ENCODE data around the gene CLHC1. TPM values are rescaled to one million over a fixed set of nuclear protein-coding genes. Genes with fewer than 3 reads are reported as not detected.

CLHC1 gene
- polyA plus RNA-seq, 3 donors: 2.4 to 5.0 TPM; not detected in 1

DNA sequence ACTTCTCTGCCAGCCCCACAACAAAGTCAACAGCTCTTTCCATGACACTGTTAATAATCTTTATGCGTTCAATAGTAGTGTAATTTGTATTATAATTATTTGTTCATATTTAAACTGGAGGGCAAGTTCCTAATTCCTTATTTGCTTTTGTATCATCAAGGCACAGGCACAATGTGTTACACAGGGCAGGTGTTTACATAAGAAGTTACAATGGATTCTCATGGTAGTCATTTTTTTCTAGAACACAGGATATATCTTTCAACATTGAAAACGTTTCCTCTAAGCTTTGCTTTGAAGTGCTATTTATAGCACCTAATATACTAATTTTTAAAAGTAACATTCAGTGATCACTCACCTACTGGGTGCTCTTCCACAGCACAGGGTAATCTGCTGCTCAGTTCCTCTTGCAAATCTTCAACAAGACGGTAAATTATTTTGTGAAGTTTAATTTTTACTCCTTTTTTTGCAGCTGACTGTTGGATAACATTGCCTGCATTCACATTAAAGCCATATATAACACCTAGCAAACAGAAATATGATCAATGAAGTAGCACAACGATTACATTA, 7.6 kb upstream of the CLHC1 start:
- H3K27ac Mint-ChIP-seq: no peak overlapping the region
- no peaks in the 10 kb centered on the region for H3K27me3 Mint-ChIP-seq (ENCODE audit: low read depth in 3 of 3)
- H3K79me2 ChIP-seq (ENCODE audit: insufficient read depth, low read length): no peaks in the 10 kb centered on the region
- WGBS (ENCODE audit: insufficient coverage): no CpG with 5 or more reads among the region's 4 CpGs
- no peaks in the 10 kb centered on the region for H3K9me3 ChIP-seq (replicated peaks in 1 of 2; ENCODE audit: control insufficient read depth in 1 of 2, insufficient read depth in 1 of 2, low read length in 2 of 2)
- TF ChIP-seq, protein P1, sequence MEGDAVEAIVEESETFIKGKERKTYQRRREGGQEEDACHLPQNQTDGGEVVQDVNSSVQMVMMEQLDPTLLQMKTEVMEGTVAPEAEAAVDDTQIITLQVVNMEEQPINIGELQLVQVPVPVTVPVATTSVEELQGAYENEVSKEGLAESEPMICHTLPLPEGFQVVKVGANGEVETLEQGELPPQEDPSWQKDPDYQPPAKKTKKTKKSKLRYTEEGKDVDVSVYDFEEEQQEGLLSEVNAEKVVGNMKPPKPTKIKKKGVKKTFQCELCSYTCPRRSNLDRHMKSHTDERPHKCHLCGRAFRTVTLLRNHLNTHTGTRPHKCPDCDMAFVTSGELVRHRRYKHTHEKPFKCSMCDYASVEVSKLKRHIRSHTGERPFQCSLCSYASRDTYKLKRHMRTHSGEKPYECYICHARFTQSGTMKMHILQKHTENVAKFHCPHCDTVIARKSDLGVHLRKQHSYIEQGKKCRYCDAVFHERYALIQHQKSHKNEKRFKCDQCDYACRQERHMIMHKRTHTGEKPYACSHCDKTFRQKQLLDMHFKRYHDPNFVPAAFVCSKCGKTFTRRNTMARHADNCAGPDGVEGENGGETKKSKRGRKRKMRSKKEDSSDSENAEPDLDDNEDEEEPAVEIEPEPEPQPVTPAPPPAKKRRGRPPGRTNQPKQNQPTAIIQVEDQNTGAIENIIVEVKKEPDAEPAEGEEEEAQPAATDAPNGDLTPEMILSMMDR (IDR thresholded peaks at IDR 0.05): no peak
- H3K27me3 ChIP-seq (ENCODE audit: control insufficient read depth in 2 of 2, insufficient read depth in 2 of 2, low read length in 2 of 2): no peaks in the 10 kb centered on the region
- no peak overlapping the region for H3K4me3 ChIP-seq (replicated peaks in 1 of 3; ENCODE audit: low read depth in 2 of 3, low read length in 3 of 3)
- H3K36me3 ChIP-seq (replicated peaks in 1 of 2; ENCODE audit: control insufficient read depth in 1 of 2, insufficient read depth in 2 of 2, low read length in 2 of 2): peaks cover 60 to 86% of the 10 kb centered on the region in 2 donors
- no peak overlapping the region for H3K4me3 Mint-ChIP-seq
- H3K4me1 Mint-ChIP-seq: no peaks in the 10 kb centered on the region
- no peaks in the 10 kb centered on the region for H3K9me3 Mint-ChIP-seq
- no peak overlapping the region for H3K4me2 ChIP-seq (replicated peaks; ENCODE audit: extremely low read depth, low read length, poor library complexity, severe bottlenecking)
- no peak overlapping the region for H3K9ac ChIP-seq (ENCODE audit: insufficient read depth, low read length, poor library complexity, severe bottlenecking)
- H4K20me1 ChIP-seq (ENCODE audit: insufficient read depth, low read length): peaks cover 14% of the 10 kb centered on the region
- intact Hi-C loops (cut with micrococcal nuclease): loop anchor here (1.0 to 10.0 kb wide), 2 partner anchors 16 to 375 kb away; partner anchors contain the start of gene PPP4R3B (in 1 of the 2)
- no peak for DNase-seq
- peaks cover 0 to under 1% of the 10 kb centered on the region in 2 donors for H3K4me1 ChIP-seq (ENCODE audit: control insufficient read depth in 1 of 2, insufficient read depth in 2 of 2, low read length in 2 of 2)
- H2AFZ ChIP-seq (ENCODE audit: insufficient read depth, low read depth, low read length, poor library complexity, severe bottlenecking): no peak overlapping the region
- H3K27ac ChIP-seq (ENCODE audit: low read depth in 1 of 2, low read length in 2 of 2): no peak overlapping the region
- H3K36me3 Mint-ChIP-seq: peaks cover 48 to 85% of the 10 kb centered on the region in 2 donors

DNA sequence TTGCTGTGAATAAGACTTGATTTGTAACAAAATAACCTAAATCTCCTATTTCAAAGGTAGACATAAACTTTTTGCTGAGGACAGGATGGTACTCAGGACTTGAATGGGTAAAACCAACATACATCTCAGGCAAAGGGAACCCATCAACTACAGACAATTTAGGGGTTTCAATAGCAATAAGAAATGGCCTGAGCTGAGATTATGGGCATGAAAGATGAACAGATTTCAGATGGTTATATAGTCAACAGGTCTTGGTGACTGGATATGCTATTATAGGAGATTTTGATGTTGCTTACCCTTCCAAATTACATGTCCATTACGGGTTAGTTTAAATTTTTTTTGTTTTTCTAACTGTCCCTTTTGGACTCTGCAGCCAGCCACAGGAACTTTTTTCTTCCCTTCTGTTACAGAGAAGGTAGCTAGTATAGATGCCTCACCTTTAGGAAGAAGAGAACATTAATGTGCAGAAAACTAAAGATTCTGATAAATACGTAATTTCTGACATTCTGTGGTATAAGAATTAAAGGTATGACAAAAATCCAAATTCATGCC, 5.0 kb upstream of the CLHC1 start:
- Mint-ChIP-seq H3K36me3 (peaks cover 43 to 81% of the 10 kb centered on the region in 2 donors), H3K4me3 (no peak overlapping the region), H3K9me3 (no peaks in the 10 kb centered on the region), H3K27me3 (ENCODE audit: low read depth in 3 of 3) (no peaks in the 10 kb centered on the region), H3K27ac (no peak overlapping the region), H3K4me1 (peaks cover 14% of the 10 kb centered on the region)
- DNase-seq: no peak
- no peak overlapping the region for H3K4me2 ChIP-seq (replicated peaks; ENCODE audit: extremely low read depth, low read length, poor library complexity, severe bottlenecking)
- WGBS (ENCODE audit: insufficient coverage): no CpG with 5 or more reads among the region's 2 CpGs
- H3K4me3 ChIP-seq (replicated peaks in 1 of 3; ENCODE audit: low read depth in 2 of 3, low read length in 3 of 3): no peak overlapping the region
- H3K79me2 ChIP-seq (ENCODE audit: insufficient read depth, low read length): peaks cover 24% of the 10 kb centered on the region
- intact Hi-C loops (cut with micrococcal nuclease): loop anchor here in 1 of 2 donors (10.0 kb wide), 1 partner anchor 378 kb away; the partner anchor contains the start of gene PPP4R3B
- peak overlapping the region in 1 of 2 donors; percentile 7 for H3K27ac ChIP-seq (ENCODE audit: low read depth in 1 of 2, low read length in 2 of 2)
- no peaks in the 10 kb centered on the region for H3K9me3 ChIP-seq (replicated peaks in 1 of 2; ENCODE audit: control insufficient read depth in 1 of 2, insufficient read depth in 1 of 2, low read length in 2 of 2)
- no peak overlapping the region for H2AFZ ChIP-seq (ENCODE audit: insufficient read depth, low read depth, low read length, poor library complexity, severe bottlenecking)
- H3K36me3 ChIP-seq (replicated peaks in 1 of 2; ENCODE audit: control insufficient read depth in 1 of 2, insufficient read depth in 2 of 2, low read length in 2 of 2): peaks cover 46 to 73% of the 10 kb centered on the region in 2 donors
- TF ChIP-seq, protein P1 (IDR thresholded peaks at IDR 0.05): no peak
- peaks cover 8 to 18% of the 10 kb centered on the region in 2 donors for H3K4me1 ChIP-seq (ENCODE audit: control insufficient read depth in 1 of 2, insufficient read depth in 2 of 2, low read length in 2 of 2)
- H3K9ac ChIP-seq (ENCODE audit: insufficient read depth, low read length, poor library complexity, severe bottlenecking): no peak overlapping the region
- H4K20me1 ChIP-seq (ENCODE audit: insufficient read depth, low read length): peaks cover 28% of the 10 kb centered on the region
- H3K27me3 ChIP-seq (ENCODE audit: control insufficient read depth in 2 of 2, insufficient read depth in 2 of 2, low read length in 2 of 2): no peaks in the 10 kb centered on the region
